Endothelial cell (in vitro differentiated cells): ENCODE data around the gene WIZ. TPM values are rescaled to one million over a fixed set of nuclear protein-coding genes. Genes with fewer than 3 reads are reported as not detected.

Experiments used
- DNase-seq: peaks from one replicate; pipeline ENCODE4 v3.0.0; 2021; ENCODE audit warnings: low spot score
- H3K27ac Mint-ChIP-seq: one replicate; pipeline ENCODE4 v1.8.0; 2021; ENCODE audit warnings: mixed read lengths, inconsistent platforms; ENCODE audit not compliant: unreplicated experiment
- H3K27me3 Mint-ChIP-seq: one replicate; pipeline ENCODE4 v1.8.0; 2021; ENCODE audit warnings: mild to moderate bottlenecking, moderate library complexity, mixed read lengths, inconsistent platforms; ENCODE audit not compliant: unreplicated experiment
- H3K36me3 Mint-ChIP-seq: one replicate; pipeline ENCODE4 v1.8.0; 2021; ENCODE audit warnings: mild to moderate bottlenecking, low read depth, mixed read lengths, inconsistent platforms; ENCODE audit not compliant: unreplicated experiment
- H3K4me1 Mint-ChIP-seq: one replicate; pipeline ENCODE4 v1.8.0; 2021; ENCODE audit warnings: mild to moderate bottlenecking, mixed read lengths, inconsistent platforms; ENCODE audit not compliant: unreplicated experiment
- H3K4me3 Mint-ChIP-seq: one replicate; pipeline ENCODE4 v1.8.0; 2021; ENCODE audit warnings: mild to moderate bottlenecking, mixed read lengths, inconsistent platforms; ENCODE audit not compliant: unreplicated experiment
- H3K9me3 Mint-ChIP-seq: one replicate; pipeline ENCODE4 v1.8.0; 2021; ENCODE audit warnings: mixed read lengths, inconsistent platforms; ENCODE audit not compliant: unreplicated experiment
- total RNA-seq: library from RNA; stranded (reverse); fragmentation: NEBNext Ultra II Directional; extraction: Animal tissue kit (Norgen Biotek cat#: 25700); gene quantifications from one replicate; pipeline ENCODE4 v1.2.1, GENCODE V29; 2021; ENCODE audit not compliant: unreplicated experiment
- TF ChIP-seq, protein P1 (sequence below): fragments of 200-600 bp; sonication (generic); IDR thresholded peaks from one replicate; pipeline ENCODE4 v1.5.0; 2021; ENCODE audit warnings: antibody characterized with exemption; ENCODE audit not compliant: unreplicated experiment

WIZ gene
- total RNA-seq, 1 donor from 2014 or later = 79.0 TPM

DNA sequence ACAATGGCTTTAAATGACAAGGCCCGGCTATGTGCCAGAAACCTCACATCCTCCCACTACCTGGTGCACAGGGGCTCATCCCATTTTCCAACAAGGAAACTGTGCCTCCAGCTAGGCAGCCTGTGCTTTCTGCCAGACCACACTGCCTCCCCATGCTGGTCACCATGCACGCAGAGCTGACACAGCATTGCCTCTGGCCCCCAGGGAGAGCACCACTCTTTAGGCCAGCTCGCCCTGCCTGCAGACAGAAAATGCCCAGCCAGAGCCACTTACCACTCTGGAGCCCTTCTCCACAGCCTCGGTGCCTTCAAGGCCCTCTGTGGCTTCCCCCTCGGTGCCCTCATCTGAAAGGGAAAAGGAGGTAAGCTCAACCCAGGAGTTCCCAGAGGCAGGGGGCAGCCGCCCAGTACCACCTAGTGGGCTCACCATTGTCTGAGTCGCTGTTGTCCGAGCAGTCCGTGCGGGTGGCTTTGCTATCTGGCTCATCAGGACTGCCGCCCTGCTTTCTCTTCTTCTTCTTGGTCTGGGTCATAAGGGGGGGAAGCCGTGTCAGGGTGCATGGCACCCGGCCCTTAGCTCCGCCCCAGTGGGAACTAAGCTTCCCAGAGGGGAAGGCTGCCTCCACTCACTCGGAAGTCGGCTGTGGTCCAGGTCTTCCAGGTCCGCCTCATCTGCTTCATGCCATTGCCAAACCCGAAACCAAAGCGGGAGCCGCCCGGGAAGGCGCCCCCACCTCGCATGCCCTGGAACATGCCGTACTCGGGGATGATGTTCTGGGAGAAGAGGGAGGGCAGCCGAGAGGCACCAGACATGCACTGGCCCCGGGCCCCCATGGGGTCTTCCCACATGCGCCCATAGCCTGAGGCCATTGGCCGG lies 49.0 kb downstream of the WIZ start:
- TF ChIP-seq, protein P1, sequence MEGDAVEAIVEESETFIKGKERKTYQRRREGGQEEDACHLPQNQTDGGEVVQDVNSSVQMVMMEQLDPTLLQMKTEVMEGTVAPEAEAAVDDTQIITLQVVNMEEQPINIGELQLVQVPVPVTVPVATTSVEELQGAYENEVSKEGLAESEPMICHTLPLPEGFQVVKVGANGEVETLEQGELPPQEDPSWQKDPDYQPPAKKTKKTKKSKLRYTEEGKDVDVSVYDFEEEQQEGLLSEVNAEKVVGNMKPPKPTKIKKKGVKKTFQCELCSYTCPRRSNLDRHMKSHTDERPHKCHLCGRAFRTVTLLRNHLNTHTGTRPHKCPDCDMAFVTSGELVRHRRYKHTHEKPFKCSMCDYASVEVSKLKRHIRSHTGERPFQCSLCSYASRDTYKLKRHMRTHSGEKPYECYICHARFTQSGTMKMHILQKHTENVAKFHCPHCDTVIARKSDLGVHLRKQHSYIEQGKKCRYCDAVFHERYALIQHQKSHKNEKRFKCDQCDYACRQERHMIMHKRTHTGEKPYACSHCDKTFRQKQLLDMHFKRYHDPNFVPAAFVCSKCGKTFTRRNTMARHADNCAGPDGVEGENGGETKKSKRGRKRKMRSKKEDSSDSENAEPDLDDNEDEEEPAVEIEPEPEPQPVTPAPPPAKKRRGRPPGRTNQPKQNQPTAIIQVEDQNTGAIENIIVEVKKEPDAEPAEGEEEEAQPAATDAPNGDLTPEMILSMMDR = no peak
- H3K9me3 Mint-ChIP-seq = no peaks in the 10 kb centered on the region
- no peak overlapping the region for H3K27ac Mint-ChIP-seq
- no peak overlapping the region for H3K4me3 Mint-ChIP-seq
- DNase-seq = no peak
- H3K36me3 Mint-ChIP-seq = peaks cover 50% of the 10 kb centered on the region
- peaks cover 2% of the 10 kb centered on the region for H3K4me1 Mint-ChIP-seq
- H3K27me3 Mint-ChIP-seq = peaks cover 13% of the 10 kb centered on the region

DNA sequence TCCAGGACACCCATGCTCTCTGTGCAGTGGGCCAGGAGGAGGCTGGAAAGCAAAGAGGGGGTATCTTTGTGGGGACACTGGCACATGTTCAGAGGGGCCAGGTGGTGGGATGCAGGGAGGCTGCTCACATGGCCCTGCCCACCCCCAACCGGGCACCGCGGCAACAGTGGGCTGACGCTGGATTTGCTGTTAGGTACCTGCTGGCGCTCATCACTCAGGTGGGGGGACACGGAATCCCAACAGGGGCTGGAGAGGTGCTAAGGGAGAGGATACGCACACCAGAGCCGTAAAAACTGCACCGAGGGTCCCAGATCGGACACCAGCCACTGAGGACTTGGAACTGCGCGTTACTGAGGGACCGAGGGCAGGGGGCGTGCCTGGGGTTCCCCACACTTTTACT lies 50.1 kb downstream of the WIZ start:
- H3K4me1 Mint-ChIP-seq = no peaks in the 10 kb centered on the region
- DNase-seq = no peak
- H3K27me3 Mint-ChIP-seq = peaks cover 14% of the 10 kb centered on the region
- no peak overlapping the region for H3K27ac Mint-ChIP-seq
- no peaks in the 10 kb centered on the region for H3K9me3 Mint-ChIP-seq
- TF ChIP-seq, protein P1 = no peak
- no peak overlapping the region for H3K4me3 Mint-ChIP-seq
- H3K36me3 Mint-ChIP-seq = peaks cover 46% of the 10 kb centered on the region

DNA sequence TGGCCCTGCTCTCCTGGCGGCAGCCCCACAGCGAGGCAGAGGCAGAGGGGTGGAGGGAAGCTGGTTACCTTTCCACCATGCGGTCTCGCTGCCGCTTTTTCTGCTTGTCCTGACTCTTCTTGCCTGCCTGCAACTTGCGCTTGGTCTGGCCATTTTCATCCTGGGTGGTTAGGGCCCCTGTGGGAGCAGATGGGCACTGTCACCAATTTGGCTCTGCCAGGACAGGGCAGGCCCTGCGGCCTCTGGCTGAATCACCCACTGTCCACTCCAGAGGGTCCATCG lies 50.6 kb downstream of the WIZ start:
- Mint-ChIP-seq H3K4me3 (no peak overlapping the region), H3K27me3 (peaks cover 12% of the 10 kb centered on the region), H3K4me1 (no peaks in the 10 kb centered on the region), H3K36me3 (peaks cover 44% of the 10 kb centered on the region), H3K27ac (no peak overlapping the region), H3K9me3 (no peaks in the 10 kb centered on the region)
- DNase-seq = no peak
- TF ChIP-seq, protein P1 = no peak

DNA sequence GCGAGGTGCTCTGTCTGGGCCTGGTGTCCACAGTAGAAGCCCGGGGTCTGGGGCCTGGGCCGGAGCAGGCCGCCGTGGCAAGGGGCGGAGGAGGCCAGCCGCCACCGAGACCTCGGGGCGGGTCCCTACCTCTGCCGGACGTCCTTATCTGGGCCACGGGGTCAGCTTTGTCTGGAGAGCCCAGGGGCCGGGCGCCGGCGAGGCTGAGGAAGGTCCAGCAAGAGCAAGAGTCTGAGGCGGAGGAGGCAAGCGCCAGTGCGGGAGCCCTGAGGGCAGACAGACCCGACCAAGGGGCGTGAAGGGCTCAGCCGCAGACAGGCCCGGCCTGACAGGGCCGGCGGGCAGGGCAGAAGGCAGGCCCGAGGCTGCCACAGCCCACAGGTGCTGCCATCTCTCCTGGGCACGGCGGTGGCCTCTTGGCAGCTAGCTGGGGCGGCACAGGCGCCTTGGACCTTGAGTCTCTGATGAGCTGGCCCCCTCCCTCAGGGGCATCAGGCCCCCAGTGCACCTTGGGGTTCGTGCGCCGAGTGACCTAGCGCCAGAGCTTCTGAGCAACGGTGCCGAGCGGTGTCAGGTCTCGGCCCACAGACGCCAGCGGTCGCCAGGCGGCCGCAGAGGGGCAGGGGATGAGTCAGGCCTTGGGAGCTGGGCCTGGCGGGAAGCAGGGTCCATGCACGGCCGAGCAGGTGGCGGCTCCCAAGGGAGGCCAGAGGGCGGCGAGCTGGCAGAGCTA lies 51.1 kb downstream of the WIZ start:
- H3K4me3 Mint-ChIP-seq = no peak overlapping the region
- H3K27ac Mint-ChIP-seq = no peak overlapping the region
- H3K4me1 Mint-ChIP-seq = no peaks in the 10 kb centered on the region
- DNase-seq = no peak
- TF ChIP-seq, protein P1 = no peak
- H3K36me3 Mint-ChIP-seq = peaks cover 44% of the 10 kb centered on the region
- H3K9me3 Mint-ChIP-seq = no peaks in the 10 kb centered on the region
- peaks cover 12% of the 10 kb centered on the region for H3K27me3 Mint-ChIP-seq

DNA sequence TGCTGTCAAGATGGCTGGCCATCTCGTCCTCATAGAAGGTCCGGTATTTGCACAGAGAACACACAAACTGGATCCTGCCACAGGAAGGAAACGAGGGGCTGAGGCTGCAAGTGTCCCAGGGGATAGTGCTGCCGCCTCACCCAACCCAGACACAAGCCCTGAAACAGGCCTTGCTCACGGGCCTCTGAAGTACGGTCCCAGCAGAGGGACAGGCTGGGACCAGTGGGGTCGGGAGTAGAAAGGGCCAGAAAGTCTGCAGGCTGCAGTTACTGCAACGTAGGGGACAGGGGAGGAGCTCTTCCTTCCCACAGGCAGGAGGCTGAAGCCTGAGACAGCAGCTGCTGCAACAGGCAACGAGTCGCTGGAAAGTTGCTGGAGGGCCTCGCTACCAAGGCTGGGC lies 52.0 kb downstream of the WIZ start:
- Mint-ChIP-seq H3K36me3 (peaks cover 46% of the 10 kb centered on the region), H3K9me3 (no peaks in the 10 kb centered on the region), H3K4me1 (no peaks in the 10 kb centered on the region), H3K4me3 (peak overlapping the region; percentile 77), H3K27ac (no peak overlapping the region), H3K27me3 (peaks cover 12% of the 10 kb centered on the region)
- TF ChIP-seq, protein P1 = no peak
- no peak for DNase-seq
